GM12878 (cell line): ENCODE measurements around the gene GOLGA6L10. TPM values are rescaled to one million over a fixed set of nuclear protein-coding genes. Genes with fewer than 3 reads are reported as not detected.
"Not testable (repeated sequence)": the region's sequence is repeated elsewhere in the genome, so short reads cannot be mapped to it uniquely, and the experiment has no call there.

Source experiments
- ATAC-seq: fragments of 200-7000 bp; cut with Tn5 transposase; 3 replicates; pipeline ENCODE4 v1.9.1; 2020; ENCODE audit warnings: mild to moderate bottlenecking, moderate library complexity
- BruUV-seq: library from RNA; stranded (reverse); fragments of 400-500 nt; replicated peaks from 2 replicates; lab custom pipeline; 2021; lab: Mats Ljungman, UMichigan
- CTCF ChIA-PET: fragments of 300-600 bp; sonication (Branson Sonifier 250); formaldehyde crosslinking; extraction: SDS; loops from one replicate; lab custom pipeline; 2021; ENCODE audit warnings: inconsistent platforms; lab: Yijun Ruan, JAX
- POLR2A ChIA-PET: fragments of 350-600 bp; formaldehyde crosslinking; extraction: SDS; loops from one replicate; lab custom pipeline; 2021; ENCODE audit warnings: inconsistent platforms; lab: Charles Lee
- RAD21 ChIA-PET: fragments of 300-600 bp; sonication (Branson Sonifier 250); formaldehyde crosslinking; loops from one replicate; lab custom pipeline; 2023; ENCODE audit warnings: antibody characterized with exemption; ENCODE audit not compliant: unreplicated experiment; lab: Charles Lee
- SMC1A ChIA-PET: fragments of 300-600 bp; sonication (Branson Sonifier 250); formaldehyde crosslinking; loops from one replicate; lab custom pipeline; 2023; ENCODE audit not compliant: unreplicated experiment, uncharacterized antibody; lab: Charles Lee
- DNase-seq: peaks from one replicate; pipeline ENCODE4 v3.0.0-alpha.2; 2011; ENCODE audit warnings: low read depth, low spot score
- FAIRE-seq: peaks from 3 replicates; lab custom pipeline; 2011; peaks lifted over from hg19 to GRCh38; lab: Jason Lieb, UNC
- H2AFZ ChIP-seq: 2 replicates; pipeline ENCODE4 v1.6.0; 2011; ENCODE audit warnings: low read depth, low read length, control low read depth; ENCODE audit not compliant: control insufficient read depth
- H3K27ac ChIP-seq: 2 replicates; pipeline ENCODE4 v1.5.1; 2011; ENCODE audit warnings: control low read depth; ENCODE audit not compliant: control insufficient read depth, insufficient read depth
- H3K27me3 ChIP-seq, 2 experiments: replicated peaks in 1 of 2; 2 replicates each; pipeline versions ENCODE4 v1.6.0 to v1.6.1; 2011; ENCODE audit warnings: low read length in 1 of 2; ENCODE audit not compliant: control insufficient read depth in 2 of 2, insufficient read depth in 2 of 2
- H3K36me3 ChIP-seq, 2 experiments: 2 replicates each; pipeline ENCODE4 v1.5.1; 2011; ENCODE audit warnings: low read length in 1 of 2; ENCODE audit not compliant: control insufficient read depth in 2 of 2, insufficient read depth in 2 of 2
- H3K4me1 ChIP-seq: 2 replicates; pipeline ENCODE4 v1.6.1; 2011; ENCODE audit warnings: mild to moderate bottlenecking, low read length, moderate library complexity, mixed read lengths; ENCODE audit not compliant: control insufficient read depth, insufficient read depth
- H3K4me2 ChIP-seq: 2 replicates; pipeline ENCODE4 v1.6.0; 2011; ENCODE audit warnings: control low read depth; ENCODE audit not compliant: control insufficient read depth, insufficient read depth
- H3K4me3 ChIP-seq: fragments of 200-600 bp; sonication (generic); 2 replicates; pipeline ENCODE4 v1.5.1; 2016
- H3K79me2 ChIP-seq: 2 replicates; pipeline ENCODE4 v1.6.0; 2011; ENCODE audit warnings: low read length; ENCODE audit not compliant: control insufficient read depth, insufficient read depth
- H3K9ac ChIP-seq: 2 replicates; pipeline ENCODE4 v1.8.0; 2011; ENCODE audit warnings: low read length, control low read depth, mixed read lengths; ENCODE audit not compliant: control insufficient read depth, insufficient read depth
- H3K9me3 ChIP-seq: replicated peaks from 3 replicates; pipeline ENCODE4 v1.5.1; 2011; ENCODE audit warnings: mild to moderate bottlenecking, low read length; ENCODE audit not compliant: control insufficient read depth, insufficient read depth
- H4K20me1 ChIP-seq: 2 replicates; pipeline ENCODE4 v1.6.0; 2011; ENCODE audit not compliant: control insufficient read depth, insufficient read depth
- WGBS: methylation state at CpG from one replicate; pipeline ENCODE4 v1.1.6; 2016; ENCODE audit warnings: low lambda C conversion rate; ENCODE audit not compliant: insufficient replicate concordance, insufficient coverage; ENCODE audit errors: missing lambda C conversion rate; 5-methylcytosine and 5-hydroxymethylcytosine counted together
- in situ Hi-C: fragments of 300-500 bp; cut with MboI; formaldehyde crosslinking; loops from 9 replicates; pipeline ENCODE4 v1.14.3; 2018; ENCODE audit warnings: mixed read lengths
- intact Hi-C: fragments of 100-400 bp; cut with micrococcal nuclease; formaldehyde crosslinking; loops from one replicate; pipeline ENCODE4 v1.14.2; 2022; ENCODE audit not compliant: unreplicated experiment
- polyA plus RNA-seq, 11 experiments: library from polyadenylated mRNA; depleted of rRNA in 4 of 11; unstranded in 6 of 11; stranded (reverse) in 5 of 11; fragments of >200 nt; fragmentation: Nextera tagmentation in 4 of 11; fragmentation: Illumina TruSeq in 1 of 11; extraction: Ambion mirVana in 4 of 11; extraction: Trizol in 1 of 11; gene quantifications; 1 replicate in 1 of 11; 2 replicates in 10 of 11; pipeline versions ENCODE4 v1.2.1 to v1.2.3, GENCODE V29; 2011 to 2016; ENCODE audit warnings: inconsistent platforms in 2 of 11, missing spikeins in 2 of 11, low read depth in 1 of 11
- total RNA-seq, 4 experiments: library from RNA; depleted of rRNA in 3 of 4; stranded (reverse); fragments of >200 nt in 3 of 4; fragmentation: Illumina TruSeq in 1 of 4; extraction: Trizol in 1 of 4; gene quantifications; 2 replicates each; pipeline versions ENCODE4 v1.2.1 to v1.2.3, GENCODE V29; 2013 to 2021

Gene GOLGA6L10
- total and polyA plus RNA-seq, 10 of the 15 experiments (the other 5 are each of a cell fraction or from before 2014, with no cell fraction given): 0.68 to 6.7 (median 1.3) TPM

- ATAC-seq, DNase-seq, CTCF ChIA-PET, FAIRE-seq, H3K9ac ChIP-seq, H3K4me2 ChIP-seq, H3K79me2 ChIP-seq, H3K4me1 ChIP-seq, H3K36me3 ChIP-seq, SMC1A ChIA-PET, POLR2A ChIA-PET, H3K27ac ChIP-seq, BruUV-seq, H3K4me3 ChIP-seq, H3K9me3 ChIP-seq, H2AFZ ChIP-seq, in situ Hi-C loops, RAD21 ChIA-PET, H4K20me1 ChIP-seq, H3K27me3 ChIP-seq: not testable (repeated sequence)
- intact Hi-C loops: loop anchor here (10.0 kb wide), 1 partner anchor 49 kb away; no protein-coding TSS in a partner anchor
- 50% methylated on average over 24 of the region's 43 CpGs for WGBS
These were observed 15.4 kb downstream of the GOLGA6L10 start for GRCh38 chr15:82333603-82334553.

- DNase-seq, H3K4me2 ChIP-seq, CTCF ChIA-PET, SMC1A ChIA-PET, in situ Hi-C loops, BruUV-seq, H3K4me1 ChIP-seq, RAD21 ChIA-PET, H3K4me3 ChIP-seq, ATAC-seq, H3K27ac ChIP-seq, FAIRE-seq, H2AFZ ChIP-seq, H3K36me3 ChIP-seq, POLR2A ChIA-PET, H3K79me2 ChIP-seq, H4K20me1 ChIP-seq, H3K9me3 ChIP-seq, H3K27me3 ChIP-seq, H3K9ac ChIP-seq: not testable (repeated sequence)
- 28% methylated on average over 8 of the region's 13 CpGs for WGBS
- intact Hi-C loops: loop anchor here (10.0 kb wide), 1 partner anchor 48 kb away; no protein-coding TSS in a partner anchor
These were observed 16.3 kb downstream of the GOLGA6L10 start for GRCh38 chr15:82332711-82333602.

- H3K9ac ChIP-seq, H3K4me3 ChIP-seq, CTCF ChIA-PET, BruUV-seq, in situ Hi-C loops, SMC1A ChIA-PET, H3K27me3 ChIP-seq, H3K9me3 ChIP-seq, H3K4me2 ChIP-seq, H2AFZ ChIP-seq, H3K27ac ChIP-seq, H3K79me2 ChIP-seq, H3K36me3 ChIP-seq, FAIRE-seq, H3K4me1 ChIP-seq, DNase-seq, H4K20me1 ChIP-seq, RAD21 ChIA-PET, POLR2A ChIA-PET: not testable (repeated sequence)
- ATAC-seq: peak; percentile 64
- 67% methylated on average over 3 of the region's 3 CpGs for WGBS
- intact Hi-C loops: loop anchor here (10.0 kb wide), 1 partner anchor 47 kb away; no protein-coding TSS in a partner anchor
These were observed 17.5 kb downstream of the GOLGA6L10 start for GRCh38 chr15:82331576-82332304.
